H9 (cell line): Measurements from ENCODE around the gene CFAP299. TPM values are rescaled to one million over a fixed set of nuclear protein-coding genes. Genes with fewer than 3 reads are reported as not detected.
"Not testable (repeated sequence)": the region's sequence is repeated elsewhere in the genome, so short reads cannot be mapped to it uniquely, and the experiment has no call there.

Experiments used
- DNase-seq: peaks from one replicate; pipeline ENCODE4 v3.0.0-alpha.2; 2017
- H2AFZ ChIP-seq: one replicate; pipeline ENCODE4 v1.6.1; 2013; ENCODE audit warnings: mild to moderate bottlenecking, low read length, control low read depth, moderate library complexity
- H2AK5ac ChIP-seq: 2 replicates; pipeline ENCODE4 v1.6.1; 2013; ENCODE audit warnings: low read length, control low read depth, mixed read lengths; ENCODE audit not compliant: insufficient read length
- H2BK120ac ChIP-seq: one replicate; pipeline ENCODE4 v1.6.1; 2013; ENCODE audit warnings: low read depth, mild to moderate bottlenecking, low read length, control low read depth, inconsistent platforms; ENCODE audit not compliant: poor library complexity, severe bottlenecking
- H2BK12ac ChIP-seq: 2 replicates; pipeline ENCODE4 v1.6.1; 2013; ENCODE audit warnings: low read length, control low read depth, mixed read lengths, low read depth; ENCODE audit not compliant: insufficient read length
- H2BK15ac ChIP-seq: 2 replicates; pipeline ENCODE4 v1.6.1; 2013; ENCODE audit warnings: low read depth, low read length, control low read depth
- H2BK20ac ChIP-seq: one replicate; pipeline ENCODE4 v1.6.1; 2013; ENCODE audit warnings: low read depth, mild to moderate bottlenecking, low read length, control low read depth, inconsistent platforms; ENCODE audit not compliant: poor library complexity, severe bottlenecking
- H2BK5ac ChIP-seq: 2 replicates; pipeline ENCODE4 v1.6.1; 2013; ENCODE audit warnings: low read length, control low read depth, mixed read lengths; ENCODE audit not compliant: insufficient read length
- H3K14ac ChIP-seq: 2 replicates; pipeline ENCODE4 v1.6.1; 2013; ENCODE audit warnings: low read length, control low read depth; ENCODE audit not compliant: insufficient read depth
- H3K18ac ChIP-seq: 2 replicates; pipeline ENCODE4 v1.6.1; 2013; ENCODE audit warnings: low read depth, mild to moderate bottlenecking, mixed read lengths, low read length, control low read depth; ENCODE audit not compliant: insufficient read length
- H3K23ac ChIP-seq: 2 replicates; pipeline ENCODE4 v1.6.1; 2013; ENCODE audit warnings: low read length, control low read depth, mixed read lengths, low read depth; ENCODE audit not compliant: insufficient read length
- H3K23me2 ChIP-seq: 2 replicates; pipeline ENCODE4 v1.6.1; 2013; ENCODE audit warnings: low read depth, mild to moderate bottlenecking, mixed read lengths, low read length, control low read depth; ENCODE audit not compliant: insufficient read length, poor library complexity, severe bottlenecking
- H3K27ac ChIP-seq: 2 replicates; pipeline ENCODE4 v1.5.1; 2013; ENCODE audit warnings: low read length, control low read depth, mixed read lengths, low read depth; ENCODE audit not compliant: insufficient read length
- H3K27me3 ChIP-seq: 2 replicates; pipeline ENCODE4 v1.6.1; 2013; ENCODE audit warnings: low read length, control low read depth, inconsistent platforms; ENCODE audit not compliant: insufficient read depth
- H3K4ac ChIP-seq: 2 replicates; pipeline ENCODE4 v1.6.1; 2013; ENCODE audit warnings: low read depth, mild to moderate bottlenecking, control low read depth, inconsistent platforms, low read length, moderate library complexity
- H3K4me1 ChIP-seq: 2 replicates; pipeline ENCODE4 v1.6.1; 2013; ENCODE audit warnings: low read length, control low read depth, inconsistent platforms; ENCODE audit not compliant: insufficient read depth
- H3K4me2 ChIP-seq: 2 replicates; pipeline ENCODE4 v1.6.1; 2013; ENCODE audit warnings: low read length, control low read depth, mixed read lengths; ENCODE audit not compliant: insufficient read length, insufficient read depth
- H3K56ac ChIP-seq: 2 replicates; pipeline ENCODE4 v1.6.1; 2013; ENCODE audit warnings: low read depth, mild to moderate bottlenecking, mixed read lengths, low read length, control low read depth; ENCODE audit not compliant: insufficient read length
- H3K79me1 ChIP-seq: 2 replicates; pipeline ENCODE4 v1.6.1; 2013; ENCODE audit warnings: low read depth, mild to moderate bottlenecking, moderate library complexity, low read length, control low read depth, inconsistent platforms; ENCODE audit not compliant: insufficient read depth, poor library complexity, severe bottlenecking
- H3K79me2 ChIP-seq: 2 replicates; pipeline ENCODE4 v1.6.1; 2013; ENCODE audit warnings: low read length, control low read depth, inconsistent platforms; ENCODE audit not compliant: insufficient read depth
- H3K9ac ChIP-seq: 2 replicates; pipeline ENCODE4 v1.6.1; 2013; ENCODE audit warnings: low read length, control low read depth, mixed read lengths; ENCODE audit not compliant: insufficient read length; ENCODE audit errors: extremely low read depth
- H3K9me3 ChIP-seq: one replicate; pipeline ENCODE4 v1.6.1; 2013; ENCODE audit warnings: low read depth, low read length, inconsistent platforms; ENCODE audit not compliant: control insufficient read depth
- H3T11ph ChIP-seq: one replicate; pipeline ENCODE4 v1.6.1; 2013; ENCODE audit warnings: mild to moderate bottlenecking, low read length, control low read depth, inconsistent platforms
- H4K20me1 ChIP-seq: one replicate; pipeline ENCODE4 v1.6.1; 2013; ENCODE audit not compliant: control insufficient read depth, insufficient read length, insufficient read depth
- H4K5ac ChIP-seq: 2 replicates; pipeline ENCODE4 v1.6.1; 2013; ENCODE audit warnings: low read depth, mild to moderate bottlenecking, mixed read lengths, low read length, control low read depth; ENCODE audit not compliant: insufficient read length
- H4K8ac ChIP-seq: replicated peaks from 2 replicates; pipeline ENCODE4 v1.6.1; 2013; ENCODE audit warnings: low read length, control low read depth, mixed read lengths, low read depth; ENCODE audit not compliant: insufficient read length
- H4K91ac ChIP-seq: 2 replicates; pipeline ENCODE4 v1.6.1; 2013; ENCODE audit warnings: low read depth, mild to moderate bottlenecking, moderate library complexity, mixed read lengths, low read length, control low read depth; ENCODE audit not compliant: insufficient read length
- H3K27ac Mint-ChIP-seq, 3 experiments: 2 replicates in 2 of 3; 3 replicates in 1 of 3; pipeline ENCODE4 v1.8.0; 2020 to 2021; ENCODE audit warnings: mixed read lengths in 3 of 3, mild to moderate bottlenecking in 1 of 3, moderate library complexity in 1 of 3
- H3K27me3 Mint-ChIP-seq: 2 replicates; pipeline ENCODE4 v1.8.0; 2021; ENCODE audit warnings: low read depth, mild to moderate bottlenecking, moderate library complexity, mixed read lengths
- H3K36me3 Mint-ChIP-seq, 3 experiments: 2 replicates in 2 of 3; 3 replicates in 1 of 3; pipeline ENCODE4 v1.8.0; 2020 to 2021; ENCODE audit warnings: low read depth in 3 of 3, mixed read lengths in 3 of 3; ENCODE audit not compliant: insufficient read depth in 1 of 3
- H3K4me1 Mint-ChIP-seq, 2 experiments: 2 replicates each; pipeline ENCODE4 v1.8.0; 2020; ENCODE audit warnings: mixed read lengths in 2 of 2
- H3K4me3 Mint-ChIP-seq, 2 experiments: 2 replicates in 1 of 2; 3 replicates in 1 of 2; pipeline ENCODE4 v1.8.0; 2020 to 2021; ENCODE audit warnings: mild to moderate bottlenecking in 2 of 2, mixed read lengths in 2 of 2, moderate library complexity in 1 of 2
- H3K9me3 Mint-ChIP-seq, 2 experiments: 2 replicates in 1 of 2; 3 replicates in 1 of 2; pipeline ENCODE4 v1.8.0; 2020; ENCODE audit warnings: mild to moderate bottlenecking in 2 of 2, mixed read lengths in 2 of 2, moderate library complexity in 1 of 2
- WGBS: extraction: QIAGEN DNeasy Blood & Tissue Kit; methylation state at CpG from one replicate; pipeline ENCODE4 v1.1.7; 2013; ENCODE audit warnings: missing lambda C conversion rate, low lambda C conversion rate, mixed read lengths; ENCODE audit not compliant: insufficient read length; ENCODE audit errors: extremely low coverage; 5-methylcytosine and 5-hydroxymethylcytosine counted together
- total RNA-seq: library from RNA; stranded (reverse); gene quantifications from 2 replicates; pipeline ENCODE4 v1.2.1, GENCODE V29; 2021
- TF ChIP-seq, protein P1 (sequence below): fragments of 200-600 bp; sonication (generic); conservative IDR thresholded peaks from 3 replicates; pipeline ENCODE4 v1.8.0; 2021; ENCODE audit warnings: antibody characterized with exemption, mild to moderate bottlenecking

Gene CFAP299
- total RNA-seq, 1 experiment from 2014 or later: not detected

DNA sequence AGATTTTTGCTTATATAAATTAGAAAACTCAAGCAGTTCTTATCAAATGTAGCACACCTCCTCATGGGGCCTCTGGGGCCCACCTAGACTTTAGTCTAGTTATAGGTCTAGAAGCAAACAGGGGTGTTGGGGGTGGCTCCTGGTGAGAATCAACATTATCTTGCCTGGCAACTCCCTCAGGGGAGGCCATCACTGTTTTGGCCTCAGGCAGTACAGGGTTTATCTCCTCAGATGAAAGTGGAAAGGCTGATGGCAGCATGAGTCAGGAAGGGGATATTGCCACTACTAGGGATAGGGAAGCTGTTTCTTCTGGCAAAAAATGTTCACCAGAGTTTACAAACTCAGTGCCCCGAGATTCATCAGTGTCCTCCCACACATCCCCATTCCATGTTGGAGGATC lies 462.6 kb downstream of the CFAP299 start:
- Histone ChIP-seq H2BK15ac (no peak overlapping the region), H4K91ac (no peak overlapping the region), H3K23me2 (no peaks in the 10 kb centered on the region), H3K9me3 (no peaks in the 10 kb centered on the region), H3K14ac (no peak overlapping the region), H2BK5ac (no peak overlapping the region), H4K8ac (no peak overlapping the region), H3K27ac (no peak overlapping the region), H3K4me1 (no peaks in the 10 kb centered on the region), H3K4me2 (no peak overlapping the region), H3K23ac (no peak overlapping the region), H3K56ac (no peak overlapping the region), H3K9ac (no peak overlapping the region), H2BK12ac (no peak overlapping the region), H3K79me2 (no peaks in the 10 kb centered on the region), H3K27me3 (no peaks in the 10 kb centered on the region), H3T11ph (no peak overlapping the region), H2AK5ac (no peak overlapping the region), H3K4ac (no peak overlapping the region), H2BK20ac (no peak overlapping the region), H3K18ac (no peak overlapping the region), H2BK120ac (no peak overlapping the region), H4K20me1 (no peaks in the 10 kb centered on the region), H2AFZ (no peak overlapping the region), H3K79me1 (no peaks in the 10 kb centered on the region), H4K5ac (no peak overlapping the region)
- WGBS: no CpG with 5 or more reads among the region's 1 CpG
- H3K27me3 Mint-ChIP-seq: no peaks in the 10 kb centered on the region; the same call in 1 of the 2 replicates
- H3K4me1 Mint-ChIP-seq: no peaks in the 10 kb centered on the region
- TF ChIP-seq, protein P1, sequence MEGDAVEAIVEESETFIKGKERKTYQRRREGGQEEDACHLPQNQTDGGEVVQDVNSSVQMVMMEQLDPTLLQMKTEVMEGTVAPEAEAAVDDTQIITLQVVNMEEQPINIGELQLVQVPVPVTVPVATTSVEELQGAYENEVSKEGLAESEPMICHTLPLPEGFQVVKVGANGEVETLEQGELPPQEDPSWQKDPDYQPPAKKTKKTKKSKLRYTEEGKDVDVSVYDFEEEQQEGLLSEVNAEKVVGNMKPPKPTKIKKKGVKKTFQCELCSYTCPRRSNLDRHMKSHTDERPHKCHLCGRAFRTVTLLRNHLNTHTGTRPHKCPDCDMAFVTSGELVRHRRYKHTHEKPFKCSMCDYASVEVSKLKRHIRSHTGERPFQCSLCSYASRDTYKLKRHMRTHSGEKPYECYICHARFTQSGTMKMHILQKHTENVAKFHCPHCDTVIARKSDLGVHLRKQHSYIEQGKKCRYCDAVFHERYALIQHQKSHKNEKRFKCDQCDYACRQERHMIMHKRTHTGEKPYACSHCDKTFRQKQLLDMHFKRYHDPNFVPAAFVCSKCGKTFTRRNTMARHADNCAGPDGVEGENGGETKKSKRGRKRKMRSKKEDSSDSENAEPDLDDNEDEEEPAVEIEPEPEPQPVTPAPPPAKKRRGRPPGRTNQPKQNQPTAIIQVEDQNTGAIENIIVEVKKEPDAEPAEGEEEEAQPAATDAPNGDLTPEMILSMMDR: no peak
- H3K9me3 Mint-ChIP-seq: peaks cover 8 to 13% of the 10 kb centered on the region in 2 experiments
- no peak for DNase-seq
- H3K27ac Mint-ChIP-seq: no peak overlapping the region
- H3K36me3 Mint-ChIP-seq: peaks cover 0 to 3% (median 0%) of the 10 kb centered on the region in 3 experiments; a peak in 1 of 7 replicates
- no peak overlapping the region for H3K4me3 Mint-ChIP-seq

DNA sequence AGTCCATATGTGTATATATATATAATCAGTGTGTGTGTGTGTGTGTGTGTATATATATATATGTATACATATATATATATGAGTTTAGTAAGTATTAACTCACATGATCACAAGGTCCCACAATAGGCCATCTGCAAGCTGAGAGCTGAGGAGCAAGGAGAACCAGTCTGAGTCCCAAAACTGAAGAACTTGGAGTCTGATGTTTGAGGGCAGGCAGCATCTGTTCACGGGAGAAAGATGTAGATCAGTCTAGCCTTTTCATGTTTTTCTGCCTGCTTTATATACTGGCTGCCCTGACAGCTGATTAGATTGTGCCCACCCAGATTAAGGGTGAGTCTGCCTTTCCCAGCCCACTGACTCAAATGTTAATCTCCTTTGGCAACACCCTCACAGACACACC lies 465.2 kb downstream of the CFAP299 start:
- not testable (repeated sequence) for H3K56ac ChIP-seq, H3K79me2 ChIP-seq, H3K23ac ChIP-seq, H2BK5ac ChIP-seq, H3K4me3 Mint-ChIP-seq, H3K36me3 Mint-ChIP-seq, H4K91ac ChIP-seq, H4K5ac ChIP-seq, H3K27me3 Mint-ChIP-seq, H3K9me3 ChIP-seq, H3K18ac ChIP-seq, H3K9ac ChIP-seq, H2AFZ ChIP-seq, DNase-seq, H3K4ac ChIP-seq, H2BK15ac ChIP-seq, H3K27ac Mint-ChIP-seq, H3K4me1 Mint-ChIP-seq, H3K4me2 ChIP-seq, H2AK5ac ChIP-seq, H3K27ac ChIP-seq, H3K23me2 ChIP-seq, H3K14ac ChIP-seq, H2BK120ac ChIP-seq, H3K27me3 ChIP-seq, H3K4me1 ChIP-seq, H2BK20ac ChIP-seq, H3K79me1 ChIP-seq, H3T11ph ChIP-seq, H2BK12ac ChIP-seq, H4K20me1 ChIP-seq, H4K8ac ChIP-seq
- H3K9me3 Mint-ChIP-seq: peaks cover 8 to 13% of the 10 kb centered on the region in 2 experiments
- WGBS: no CpG with 5 or more reads among the region's 1 CpG
